ENCODE results near the gene CCDC192.

GRCh38 chr5:127871503-127872153 lies 168.4 kb downstream of the CCDC192 start:
- TF ChIP-seq POLR2A (IDR thresholded peaks at IDR 0.05): no peak
- TF ChIP-seq, protein P1, sequence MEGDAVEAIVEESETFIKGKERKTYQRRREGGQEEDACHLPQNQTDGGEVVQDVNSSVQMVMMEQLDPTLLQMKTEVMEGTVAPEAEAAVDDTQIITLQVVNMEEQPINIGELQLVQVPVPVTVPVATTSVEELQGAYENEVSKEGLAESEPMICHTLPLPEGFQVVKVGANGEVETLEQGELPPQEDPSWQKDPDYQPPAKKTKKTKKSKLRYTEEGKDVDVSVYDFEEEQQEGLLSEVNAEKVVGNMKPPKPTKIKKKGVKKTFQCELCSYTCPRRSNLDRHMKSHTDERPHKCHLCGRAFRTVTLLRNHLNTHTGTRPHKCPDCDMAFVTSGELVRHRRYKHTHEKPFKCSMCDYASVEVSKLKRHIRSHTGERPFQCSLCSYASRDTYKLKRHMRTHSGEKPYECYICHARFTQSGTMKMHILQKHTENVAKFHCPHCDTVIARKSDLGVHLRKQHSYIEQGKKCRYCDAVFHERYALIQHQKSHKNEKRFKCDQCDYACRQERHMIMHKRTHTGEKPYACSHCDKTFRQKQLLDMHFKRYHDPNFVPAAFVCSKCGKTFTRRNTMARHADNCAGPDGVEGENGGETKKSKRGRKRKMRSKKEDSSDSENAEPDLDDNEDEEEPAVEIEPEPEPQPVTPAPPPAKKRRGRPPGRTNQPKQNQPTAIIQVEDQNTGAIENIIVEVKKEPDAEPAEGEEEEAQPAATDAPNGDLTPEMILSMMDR (IDR thresholded peaks at IDR 0.05): no peak
